HCT116 (cell line): ENCODE measurements around the gene ASIP. TPM values are rescaled to one million over a fixed set of nuclear protein-coding genes. Genes with fewer than 3 reads are reported as not detected.

Experiments
- ATAC-seq: fragments of 200-7000 bp; cut with Tn5 transposase; 2 replicates; pipeline ENCODE4 v1.9.1; 2020; ENCODE audit warnings: mild to moderate bottlenecking, moderate library complexity
- BruUV-seq: library from RNA; stranded (reverse); fragments of 400-500 nt; replicated peaks from 2 replicates; lab custom pipeline; 2021; lab: Mats Ljungman, UMichigan
- CTCF ChIA-PET: fragments of 300-600 bp; sonication (Branson Sonifier 250); formaldehyde crosslinking; loops from one replicate; lab custom pipeline; 2021; ENCODE audit warnings: antibody characterized with exemption; lab: Charles Lee
- POLR2A ChIA-PET: fragments of 300-600, 350-600 bp; sonication (Branson Sonifier 250); formaldehyde crosslinking; loops from one replicate; lab custom pipeline; 2021; ENCODE audit warnings: antibody characterized with exemption; lab: Charles Lee
- RAD21 ChIA-PET, 2 experiments: fragments of 300-600 bp; sonication (Branson Sonifier 250); formaldehyde crosslinking; loops; one replicate each; lab custom pipeline; 2023; ENCODE audit warnings: low total read pairs in 2 of 2; ENCODE audit not compliant: uncharacterized antibody in 2 of 2, unreplicated experiment in 2 of 2, low non-redundant PET in 1 of 2; lab: Charles Lee
- DNase-seq: peaks from one replicate; pipeline ENCODE4 v3.0.0-alpha.2; 2010; ENCODE audit warnings: low read depth, low spot score
- H2AFZ ChIP-seq: fragments of 200-600 bp; shearing (Covaris generic), sonication (generic); 2 replicates; pipeline ENCODE4 v1.6.1; 2017; ENCODE audit warnings: low read depth, mixed run types, mixed read lengths, antibody characterized with exemption, low read length; ENCODE audit not compliant: poor library complexity, severe bottlenecking
- H3K27ac ChIP-seq: 2 replicates; pipeline ENCODE4 v1.5.1; 2012; ENCODE audit warnings: low read depth, low read length
- H3K27me3 ChIP-seq: fragments of 200-600 bp; sonication (generic); 2 replicates; pipeline ENCODE4 v1.6.1; 2016; ENCODE audit warnings: mixed run types, low read length, mixed read lengths; ENCODE audit not compliant: insufficient read depth
- H3K36me3 ChIP-seq, 2 experiments: fragments of 200-500 bp in 1 of 2; fragments of 200-600 bp in 1 of 2; sonication (Bioruptor generic) in 1 of 2; sonication (generic) in 1 of 2; 2 replicates each; pipeline versions ENCODE4 v1.5.1 to v1.6.1; 2014 to 2016; ENCODE audit warnings: low read length in 2 of 2, inconsistent platforms in 1 of 2, mixed read lengths in 1 of 2, mixed run types in 1 of 2; ENCODE audit not compliant: insufficient read depth in 2 of 2, control insufficient read depth in 1 of 2
- H3K4me1 ChIP-seq, 2 experiments: fragments of 200-600 bp in 1 of 2; sonication (generic) in 1 of 2; 2 replicates each; pipeline versions ENCODE4 v1.5.1 to v1.6.1; 2012 to 2017; ENCODE audit warnings: low read length in 2 of 2, inconsistent platforms in 1 of 2, mild to moderate bottlenecking in 1 of 2, mixed read lengths in 1 of 2, mixed run types in 1 of 2, moderate library complexity in 1 of 2; ENCODE audit not compliant: insufficient read depth in 2 of 2, control insufficient read depth in 1 of 2
- H3K4me2 ChIP-seq: fragments of 200-600 bp; sonication (generic); 2 replicates; pipeline ENCODE4 v1.6.1; 2017; ENCODE audit warnings: mixed run types, low read length, mixed read lengths
- H3K4me3 ChIP-seq, 2 experiments: fragments of 200-600 bp in 1 of 2; sonication (generic) in 1 of 2; replicated peaks in 1 of 2; 2 replicates each; pipeline ENCODE4 v1.5.1; 2011 to 2016; ENCODE audit warnings: low read length in 2 of 2, control low read depth in 1 of 2, low read depth in 1 of 2, mild to moderate bottlenecking in 1 of 2, mixed read lengths in 1 of 2, mixed run types in 1 of 2
- H3K79me2 ChIP-seq: fragments of 200-600 bp; sonication (generic); 2 replicates; pipeline ENCODE4 v1.6.1; 2017; ENCODE audit warnings: mild to moderate bottlenecking, mixed run types, low read length, moderate library complexity, mixed read lengths; ENCODE audit not compliant: insufficient read depth
- H3K9ac ChIP-seq: fragments of 200-600 bp; sonication (generic); 2 replicates; pipeline ENCODE4 v1.6.1; 2016; ENCODE audit warnings: low read length, mixed read lengths
- H3K9me2 ChIP-seq: fragments of 200-600 bp; sonication (generic), shearing (Covaris generic); 2 replicates; pipeline ENCODE4 v1.6.1; 2017; ENCODE audit warnings: mixed run types, mild to moderate bottlenecking, moderate library complexity; ENCODE audit not compliant: insufficient read depth
- H3K9me3 ChIP-seq, 2 experiments: fragments of 200-500 bp in 1 of 2; fragments of 200-600 bp in 1 of 2; sonication (Bioruptor generic) in 1 of 2; sonication (generic) in 1 of 2; 2 replicates each; pipeline ENCODE4 v1.6.1; 2014 to 2017; ENCODE audit warnings: low read length in 2 of 2, mixed read lengths in 2 of 2, inconsistent platforms in 1 of 2, low read depth in 1 of 2, mild to moderate bottlenecking in 1 of 2, mixed run types in 1 of 2, moderate library complexity in 1 of 2; ENCODE audit not compliant: control insufficient read depth in 1 of 2, insufficient read depth in 1 of 2
- H4K20me1 ChIP-seq: fragments of 200-600 bp; sonication (generic), shearing (Covaris generic); 2 replicates; pipeline ENCODE4 v1.6.1; 2017; ENCODE audit warnings: mixed run types, mild to moderate bottlenecking, moderate library complexity; ENCODE audit not compliant: insufficient read depth
- ATF3 ChIP-seq: IDR thresholded peaks from 2 replicates; pipeline ENCODE4 v1.6.1; 2012
- CEBPB ChIP-seq: IDR thresholded peaks from 2 replicates; pipeline ENCODE4 v1.6.1; 2012; ENCODE audit warnings: low read depth
- EZH2 ChIP-seq: fragments of 200-600 bp; sonication (generic); IDR thresholded peaks from 2 replicates; pipeline ENCODE4 v1.6.1; 2017; ENCODE audit warnings: antibody characterized with exemption, mixed run types
- EZH2phosphoT487 ChIP-seq: fragments of 200-600 bp; IDR thresholded peaks from 2 replicates; pipeline ENCODE4 v1.6.1; 2018; ENCODE audit warnings: antibody characterized with exemption, borderline replicate concordance
- FOSL1 ChIP-seq: IDR thresholded peaks from 2 replicates; pipeline ENCODE4 v1.6.1; 2012; ENCODE audit warnings: low read depth
- JUND ChIP-seq: IDR thresholded peaks from 2 replicates; pipeline ENCODE4 v1.6.1; 2012
- MAX ChIP-seq: IDR thresholded peaks from 2 replicates; pipeline ENCODE4 v1.6.1; 2012
- POLR2A ChIP-seq: IDR thresholded peaks from 2 replicates; pipeline ENCODE4 v1.7.0; 2011; ENCODE audit warnings: borderline replicate concordance; ENCODE audit not compliant: insufficient read depth, insufficient read length; ENCODE audit errors: extremely low read depth
- POLR2AphosphoS5 ChIP-seq: IDR thresholded peaks from 2 replicates; pipeline ENCODE4 v1.6.1; 2011; ENCODE audit warnings: mild to moderate bottlenecking, low read depth, low read length, moderate library complexity
- RAD21 ChIP-seq: IDR thresholded peaks from 2 replicates; pipeline ENCODE4 v1.6.1; 2012; ENCODE audit warnings: low read depth, mild to moderate bottlenecking
- SRF ChIP-seq: IDR thresholded peaks from 2 replicates; pipeline ENCODE4 v1.6.1; 2012; ENCODE audit warnings: low read depth
- TCF7L2 ChIP-seq: IDR thresholded peaks from 2 replicates; pipeline ENCODE4 v1.7.0; 2011; ENCODE audit warnings: borderline replicate concordance, inconsistent platforms; ENCODE audit not compliant: insufficient read depth, insufficient read length; ENCODE audit errors: extremely low read depth
- YY1 ChIP-seq: IDR thresholded peaks from 2 replicates; pipeline ENCODE4 v1.6.1; 2011; ENCODE audit warnings: low read length, low read depth, moderate library complexity, mild to moderate bottlenecking; ENCODE audit not compliant: insufficient replicate concordance; ENCODE audit errors: extremely low read depth
- ZFX ChIP-seq: fragments of 450-650 bp; IDR thresholded peaks from 2 replicates; pipeline ENCODE4 v1.6.1; 2017
- intact Hi-C: fragments of 100-400 bp; cut with micrococcal nuclease; formaldehyde crosslinking; loops from 2 replicates; pipeline ENCODE4 v1.10.0; 2022
- total RNA-seq: library from RNA; stranded (reverse); gene quantifications from one replicate; pipeline ENCODE4 v1.2.1, GENCODE V29; 2021; ENCODE audit not compliant: unreplicated experiment
- TF ChIP-seq, protein P1 (sequence below): IDR thresholded peaks from 2 replicates; pipeline ENCODE4 v1.6.1; 2011; ENCODE audit warnings: mild to moderate bottlenecking, low read length, moderate library complexity; ENCODE audit not compliant: insufficient replicate concordance; ENCODE audit errors: extremely low read depth
- TF ChIP-seq, protein P2 (sequence below): IDR thresholded peaks from 2 replicates; pipeline ENCODE4 v1.6.1; 2012; ENCODE audit warnings: low read depth

Gene ASIP
- total RNA-seq, 1 experiment from 2014 or later, result not detected

DNA sequence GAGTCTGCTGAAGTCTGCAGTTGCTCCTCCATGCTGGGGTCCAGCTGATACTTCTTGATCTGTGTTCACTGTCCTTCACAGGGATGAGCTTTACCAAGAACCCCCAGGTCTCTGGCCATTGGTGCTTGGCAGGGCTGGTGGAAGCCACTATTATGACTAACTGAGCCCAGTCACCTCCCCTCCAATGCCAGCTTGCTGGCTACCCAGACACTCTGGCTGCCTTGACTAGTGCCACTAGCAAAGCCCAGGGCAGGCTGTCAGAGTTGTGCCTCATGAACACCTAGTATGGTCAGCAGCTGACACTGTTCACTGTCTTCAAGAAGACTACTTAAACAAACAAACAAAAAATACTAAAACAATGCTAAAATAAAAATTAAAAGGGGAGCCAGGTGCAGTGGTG is 8.8 kb downstream of the ASIP start (continued):
- no peak for TF ChIP-seq FOSL1
- no peak for TF ChIP-seq RAD21
- TF ChIP-seq EZH2, result no peak
- TF ChIP-seq JUND, result no peak
- no peak for TF ChIP-seq POLR2A
- TF ChIP-seq EZH2phosphoT487, result no peak
- TF ChIP-seq CEBPB, result no peak
- TF ChIP-seq, protein P1, sequence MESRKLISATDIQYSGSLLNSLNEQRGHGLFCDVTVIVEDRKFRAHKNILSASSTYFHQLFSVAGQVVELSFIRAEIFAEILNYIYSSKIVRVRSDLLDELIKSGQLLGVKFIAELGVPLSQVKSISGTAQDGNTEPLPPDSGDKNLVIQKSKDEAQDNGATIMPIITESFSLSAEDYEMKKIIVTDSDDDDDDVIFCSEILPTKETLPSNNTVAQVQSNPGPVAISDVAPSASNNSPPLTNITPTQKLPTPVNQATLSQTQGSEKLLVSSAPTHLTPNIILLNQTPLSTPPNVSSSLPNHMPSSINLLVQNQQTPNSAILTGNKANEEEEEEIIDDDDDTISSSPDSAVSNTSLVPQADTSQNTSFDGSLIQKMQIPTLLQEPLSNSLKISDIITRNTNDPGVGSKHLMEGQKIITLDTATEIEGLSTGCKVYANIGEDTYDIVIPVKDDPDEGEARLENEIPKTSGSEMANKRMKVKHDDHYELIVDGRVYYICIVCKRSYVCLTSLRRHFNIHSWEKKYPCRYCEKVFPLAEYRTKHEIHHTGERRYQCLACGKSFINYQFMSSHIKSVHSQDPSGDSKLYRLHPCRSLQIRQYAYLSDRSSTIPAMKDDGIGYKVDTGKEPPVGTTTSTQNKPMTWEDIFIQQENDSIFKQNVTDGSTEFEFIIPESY, result no peak
- TF ChIP-seq SRF, result no peak
- no peak for TF ChIP-seq POLR2AphosphoS5
- TF ChIP-seq YY1, result no peak
- TF ChIP-seq MAX, result no peak
- TF ChIP-seq, all 23 proteins: peak for 0

- Histone ChIP-seq H3K9ac (no peak overlapping the region), H3K79me2 (no peaks in the 10 kb centered on the region), H3K9me3 (no peaks in the 10 kb centered on the region), H3K9me2 (no peaks in the 10 kb centered on the region), H3K4me2 (no peak overlapping the region), H3K4me1 (peaks cover 4 to 14% of the 10 kb centered on the region in 2 experiments; a peak in 3 of 4 replicates), H2AFZ (no peak overlapping the region), H3K4me3 (no peak overlapping the region), H4K20me1 (no peaks in the 10 kb centered on the region), H3K27ac (no peak overlapping the region), H3K36me3 (no peaks in the 10 kb centered on the region), H3K27me3 (no peaks in the 10 kb centered on the region)
- intact Hi-C loops, result no loop called here
- ATAC-seq, result no peak
- POLR2A ChIA-PET, result no interaction called here
- no TSS peak for BruUV-seq
- CTCF ChIA-PET, result no interaction called here
- no peak for DNase-seq
- RAD21 ChIA-PET, result no interaction called here
- TF ChIP-seq ATF3 (no peak), ZFX (no peak), RAD21 (no peak), YY1 (no peak), TCF7L2 (no peak), CEBPB (no peak)
- TF ChIP-seq, protein P2, sequence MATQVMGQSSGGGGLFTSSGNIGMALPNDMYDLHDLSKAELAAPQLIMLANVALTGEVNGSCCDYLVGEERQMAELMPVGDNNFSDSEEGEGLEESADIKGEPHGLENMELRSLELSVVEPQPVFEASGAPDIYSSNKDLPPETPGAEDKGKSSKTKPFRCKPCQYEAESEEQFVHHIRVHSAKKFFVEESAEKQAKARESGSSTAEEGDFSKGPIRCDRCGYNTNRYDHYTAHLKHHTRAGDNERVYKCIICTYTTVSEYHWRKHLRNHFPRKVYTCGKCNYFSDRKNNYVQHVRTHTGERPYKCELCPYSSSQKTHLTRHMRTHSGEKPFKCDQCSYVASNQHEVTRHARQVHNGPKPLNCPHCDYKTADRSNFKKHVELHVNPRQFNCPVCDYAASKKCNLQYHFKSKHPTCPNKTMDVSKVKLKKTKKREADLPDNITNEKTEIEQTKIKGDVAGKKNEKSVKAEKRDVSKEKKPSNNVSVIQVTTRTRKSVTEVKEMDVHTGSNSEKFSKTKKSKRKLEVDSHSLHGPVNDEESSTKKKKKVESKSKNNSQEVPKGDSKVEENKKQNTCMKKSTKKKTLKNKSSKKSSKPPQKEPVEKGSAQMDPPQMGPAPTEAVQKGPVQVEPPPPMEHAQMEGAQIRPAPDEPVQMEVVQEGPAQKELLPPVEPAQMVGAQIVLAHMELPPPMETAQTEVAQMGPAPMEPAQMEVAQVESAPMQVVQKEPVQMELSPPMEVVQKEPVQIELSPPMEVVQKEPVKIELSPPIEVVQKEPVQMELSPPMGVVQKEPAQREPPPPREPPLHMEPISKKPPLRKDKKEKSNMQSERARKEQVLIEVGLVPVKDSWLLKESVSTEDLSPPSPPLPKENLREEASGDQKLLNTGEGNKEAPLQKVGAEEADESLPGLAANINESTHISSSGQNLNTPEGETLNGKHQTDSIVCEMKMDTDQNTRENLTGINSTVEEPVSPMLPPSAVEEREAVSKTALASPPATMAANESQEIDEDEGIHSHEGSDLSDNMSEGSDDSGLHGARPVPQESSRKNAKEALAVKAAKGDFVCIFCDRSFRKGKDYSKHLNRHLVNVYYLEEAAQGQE, result no peak
- TF ChIP-seq, protein P1, result no peak
Observed at GRCh38 chr20:34251619-34252018, 10.4 kb downstream of the ASIP start.
